ENCODE measurements around the gene PTGES3. TPM values are rescaled to one million over a fixed set of nuclear protein-coding genes. Genes with fewer than 3 reads are reported as not detected.
"Not testable (repeated sequence)": the region's sequence is repeated elsewhere in the genome, so short reads cannot be mapped to it uniquely, and the experiment has no call there.

The PTGES3 gene
- total RNA-seq, 1 experiment from 2014 or later: 184 TPM

DNA sequence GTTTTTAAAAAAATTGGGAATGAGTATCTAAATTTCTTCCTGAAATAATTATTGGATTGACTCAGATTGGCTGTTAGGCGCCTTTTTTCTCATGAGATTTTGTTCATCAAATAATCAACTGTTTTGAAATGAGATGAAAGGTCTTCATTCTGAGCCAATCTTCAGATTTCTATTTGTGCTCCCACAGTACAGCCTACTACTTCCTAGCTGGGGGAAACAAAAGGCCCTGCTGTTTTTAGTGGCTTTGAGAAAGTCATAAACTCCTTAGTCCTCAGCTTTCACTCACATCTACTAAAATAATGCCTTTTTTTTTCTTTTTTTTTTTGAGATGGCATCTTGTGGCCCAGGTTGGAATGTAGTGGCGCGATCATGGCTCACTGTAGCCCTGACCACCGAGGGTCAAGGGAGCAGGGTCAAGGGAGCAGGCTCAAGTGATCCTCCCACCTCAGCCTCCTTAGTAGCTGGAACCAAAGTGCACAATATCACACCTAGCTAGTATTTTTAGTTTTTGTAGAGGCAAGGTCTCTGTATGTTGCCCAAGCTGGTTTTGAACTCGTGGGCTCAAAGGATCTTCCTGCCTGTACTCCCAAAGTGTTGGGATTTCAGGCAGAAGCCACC, 21.8 kb upstream of the PTGES3 start:
- no peak for DNase-seq (ENCODE audit: low read depth)

DNA sequence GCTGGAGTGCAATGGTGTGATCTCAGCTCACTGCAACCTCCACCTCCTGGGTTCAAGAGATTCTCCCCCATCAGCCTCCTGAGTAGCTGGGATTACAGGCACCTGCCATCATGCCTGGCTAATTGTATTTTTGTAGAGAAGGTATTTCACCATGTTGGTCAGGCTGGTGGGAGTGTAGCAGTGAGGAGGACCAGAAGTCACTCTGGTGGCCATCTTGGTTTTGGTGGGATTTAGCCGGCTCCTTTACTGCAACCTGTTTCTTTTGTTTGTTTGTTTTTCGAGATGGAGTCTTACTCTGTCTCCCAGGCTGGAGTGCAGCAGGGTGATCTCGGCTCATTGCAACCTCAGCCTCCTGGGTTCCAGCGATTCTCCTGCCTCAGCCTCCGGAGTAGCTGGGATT, 16.4 kb upstream of the PTGES3 start:
- not testable (repeated sequence) for DNase-seq (ENCODE audit: low read depth)

DNA sequence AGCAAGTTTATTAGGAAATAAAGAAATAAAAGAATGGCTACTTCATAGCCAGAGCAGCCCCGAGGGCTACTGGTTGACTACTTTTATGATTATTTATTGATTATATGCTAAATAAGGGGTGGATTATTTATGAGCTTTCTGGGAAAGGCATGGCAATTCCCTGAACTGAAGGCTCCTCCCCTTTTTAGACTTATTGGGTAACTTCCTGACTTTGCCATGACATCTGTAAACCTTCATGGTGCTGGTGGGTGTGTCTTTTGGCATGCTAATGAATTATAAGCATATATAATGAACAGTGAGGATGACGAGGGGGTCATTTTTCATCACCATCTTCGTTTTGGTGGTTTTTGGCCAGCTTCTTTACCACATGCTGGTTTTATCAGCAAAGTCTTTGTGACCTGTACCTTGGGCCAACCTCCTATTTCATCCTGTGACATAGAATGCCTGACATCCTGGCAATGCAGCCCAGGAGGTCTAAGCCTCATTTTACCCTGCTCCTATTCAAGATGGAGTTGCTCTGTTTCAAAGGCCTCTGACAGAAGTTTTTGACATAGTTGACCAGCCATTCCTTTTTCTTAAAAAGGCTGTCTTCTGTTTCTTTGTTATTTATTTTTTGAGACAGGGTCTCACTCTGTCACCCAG, 11.1 kb upstream of the PTGES3 start:
- DNase-seq (ENCODE audit: low read depth): no peak

DNA sequence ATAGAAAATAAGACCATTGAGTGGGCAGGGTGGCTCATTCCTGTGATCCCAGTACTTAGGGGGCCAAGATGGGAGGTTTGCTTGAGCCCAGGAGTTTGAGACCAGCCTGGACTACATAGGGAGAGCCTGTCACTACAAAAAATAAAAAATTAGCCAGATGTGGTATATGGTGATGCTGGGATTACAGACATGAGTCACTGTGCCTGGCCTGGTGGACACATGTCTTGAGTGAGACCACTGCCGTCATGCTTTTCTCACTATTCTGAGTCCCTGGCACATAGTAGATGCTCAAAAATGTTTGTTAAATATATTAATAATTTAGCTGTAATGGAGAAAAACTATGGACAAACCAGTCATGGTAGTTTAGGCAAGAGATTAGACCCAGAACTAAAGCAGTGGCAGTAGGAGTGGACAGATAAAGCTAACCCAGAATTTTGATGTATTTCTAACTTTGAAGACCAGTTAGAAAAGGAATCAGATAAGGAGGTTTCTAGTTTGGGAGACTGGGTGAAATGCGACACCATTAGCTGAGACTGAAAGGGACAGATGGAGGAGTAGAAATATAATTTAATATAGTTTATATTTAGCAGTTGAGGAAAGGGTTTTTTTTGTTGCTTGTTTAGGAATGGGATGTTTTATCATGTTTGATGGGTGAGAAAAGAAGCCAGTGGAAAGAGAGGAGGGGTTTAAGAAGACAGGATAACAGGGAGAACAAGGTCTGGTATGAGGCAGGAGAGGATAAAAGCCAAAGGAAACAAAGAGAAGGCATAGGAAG, 7.4 kb upstream of the PTGES3 start:
- no peak for DNase-seq (ENCODE audit: low read depth)

DNA sequence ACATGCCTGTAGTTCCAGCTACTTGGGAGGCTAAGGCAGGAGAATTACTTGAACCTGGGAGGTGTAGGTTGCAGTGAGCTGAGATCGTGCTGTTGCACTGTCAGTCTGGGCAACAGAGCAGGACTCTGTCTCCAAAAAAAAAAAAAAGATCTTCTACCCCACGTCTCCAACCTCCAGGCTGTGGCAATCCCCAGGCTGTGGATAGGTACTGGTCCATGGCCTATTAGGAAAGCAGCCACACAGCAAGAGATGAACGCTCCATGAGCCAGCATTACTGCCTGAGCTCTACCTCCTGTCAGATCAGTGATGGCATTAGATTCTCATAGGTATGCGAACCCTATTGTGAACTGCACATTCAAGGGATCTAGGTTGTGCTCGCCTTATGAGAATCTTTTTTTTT, 6.1 kb upstream of the PTGES3 start:
- no peak for DNase-seq (ENCODE audit: low read depth)

DNA sequence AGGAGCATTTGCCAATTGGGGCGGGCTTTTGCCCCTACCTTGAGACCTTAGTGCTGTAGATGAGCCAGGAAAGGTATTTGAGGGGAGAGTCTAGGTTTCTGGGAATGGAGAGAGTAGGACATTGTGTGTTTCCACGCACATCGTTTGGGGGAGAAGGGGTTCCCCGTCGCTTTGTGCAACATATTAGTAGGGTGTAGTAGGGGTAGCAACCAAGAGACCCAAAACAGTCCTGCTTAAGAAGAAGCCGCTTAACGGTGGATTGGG, 694 bp upstream of the PTGES3 start:
- no peak for DNase-seq (ENCODE audit: low read depth)

DNA sequence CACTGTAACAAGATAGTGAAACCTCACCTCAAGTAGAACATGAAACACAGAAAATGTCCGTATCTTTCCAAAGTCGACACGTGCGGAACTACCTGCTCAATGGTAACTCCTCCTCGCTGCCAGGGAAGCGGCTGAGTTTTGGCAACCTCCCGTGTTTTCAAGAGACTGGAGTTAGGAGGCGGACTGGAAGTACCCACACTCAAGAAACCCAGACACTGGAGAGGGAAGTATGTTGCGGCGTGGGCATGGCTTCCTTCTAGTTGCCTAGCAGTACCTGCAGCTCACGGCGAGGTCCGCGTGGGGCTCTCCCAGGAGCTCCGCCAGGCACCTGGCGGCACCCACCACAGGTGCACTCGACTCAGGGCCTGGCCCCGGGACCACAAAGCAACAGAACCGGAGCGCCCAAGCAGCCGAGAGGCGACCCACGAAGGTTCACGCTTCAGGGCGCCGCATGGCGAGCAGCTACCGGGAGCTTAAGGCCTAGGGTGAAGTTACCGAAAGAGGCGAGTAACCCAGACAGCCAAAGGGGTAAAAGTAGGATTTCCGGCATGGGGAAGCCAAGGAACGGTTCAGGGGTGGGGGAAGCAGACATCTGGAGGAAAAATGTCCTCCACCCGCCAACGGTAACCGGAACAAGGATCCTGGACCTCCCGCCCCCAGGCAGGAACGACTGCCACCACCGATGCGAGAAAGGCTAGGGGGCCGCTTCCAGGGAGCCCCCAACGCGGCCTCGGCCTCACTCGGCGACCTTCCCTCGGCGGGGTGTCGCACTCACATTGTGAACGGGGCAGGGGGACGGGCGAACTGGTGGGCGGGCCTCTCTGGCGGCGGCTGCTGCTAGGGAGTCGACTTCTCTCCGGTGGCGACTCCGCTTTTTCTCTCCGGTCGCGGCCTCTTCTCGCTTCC, 608 bp downstream of the PTGES3 start:
- no peak for DNase-seq (ENCODE audit: low read depth)

DNA sequence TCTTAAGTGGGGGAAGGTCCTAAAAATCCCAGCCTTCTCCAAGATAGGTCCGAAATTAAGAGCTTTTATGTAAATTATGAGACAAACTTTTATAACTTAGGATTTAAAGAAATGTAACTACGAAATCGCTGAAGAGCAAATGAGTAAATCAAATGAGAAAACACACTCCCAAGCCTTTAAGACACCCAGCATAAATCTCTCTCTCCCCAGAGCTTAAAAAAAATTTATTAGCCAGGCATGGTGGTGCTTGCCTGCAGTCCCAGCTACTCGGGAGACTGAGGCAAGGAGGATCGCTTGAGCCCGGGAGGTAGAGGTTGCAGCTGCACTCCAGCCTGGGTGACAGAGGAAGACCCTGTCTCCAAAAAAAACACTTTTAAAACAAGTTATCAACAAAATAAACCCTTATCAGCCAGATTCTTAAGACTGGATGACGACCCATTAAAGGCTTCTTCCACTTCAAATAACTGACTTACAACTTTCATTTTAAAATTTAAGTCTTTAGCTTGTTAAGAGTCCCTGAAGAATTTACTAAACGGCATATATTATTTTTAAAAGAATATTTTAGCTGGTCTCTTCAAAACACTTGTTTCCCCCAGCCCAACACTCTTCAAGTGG, 3.2 kb downstream of the PTGES3 start:
- DNase-seq (ENCODE audit: low read depth): no peak

DNA sequence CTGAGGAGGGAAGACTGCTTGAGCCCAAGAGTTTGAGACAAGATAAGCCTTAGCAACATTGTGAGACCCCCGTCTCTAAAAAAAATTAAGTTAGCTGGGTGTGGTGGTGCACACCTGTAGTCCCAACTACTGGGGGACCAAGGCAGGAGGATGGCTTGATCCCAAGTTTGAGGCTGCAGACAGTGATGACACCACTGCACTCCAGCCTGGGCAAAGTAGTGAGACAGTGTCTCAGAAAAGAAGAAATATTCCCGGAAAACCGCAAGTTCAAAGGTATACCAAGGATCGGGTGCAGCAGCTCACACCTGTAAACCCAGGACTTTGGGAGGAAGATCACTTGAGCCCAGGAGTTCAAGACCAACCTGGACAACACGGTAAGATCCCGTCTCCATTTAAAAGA, 5.8 kb downstream of the PTGES3 start:
- no peak for DNase-seq (ENCODE audit: low read depth)

DNA sequence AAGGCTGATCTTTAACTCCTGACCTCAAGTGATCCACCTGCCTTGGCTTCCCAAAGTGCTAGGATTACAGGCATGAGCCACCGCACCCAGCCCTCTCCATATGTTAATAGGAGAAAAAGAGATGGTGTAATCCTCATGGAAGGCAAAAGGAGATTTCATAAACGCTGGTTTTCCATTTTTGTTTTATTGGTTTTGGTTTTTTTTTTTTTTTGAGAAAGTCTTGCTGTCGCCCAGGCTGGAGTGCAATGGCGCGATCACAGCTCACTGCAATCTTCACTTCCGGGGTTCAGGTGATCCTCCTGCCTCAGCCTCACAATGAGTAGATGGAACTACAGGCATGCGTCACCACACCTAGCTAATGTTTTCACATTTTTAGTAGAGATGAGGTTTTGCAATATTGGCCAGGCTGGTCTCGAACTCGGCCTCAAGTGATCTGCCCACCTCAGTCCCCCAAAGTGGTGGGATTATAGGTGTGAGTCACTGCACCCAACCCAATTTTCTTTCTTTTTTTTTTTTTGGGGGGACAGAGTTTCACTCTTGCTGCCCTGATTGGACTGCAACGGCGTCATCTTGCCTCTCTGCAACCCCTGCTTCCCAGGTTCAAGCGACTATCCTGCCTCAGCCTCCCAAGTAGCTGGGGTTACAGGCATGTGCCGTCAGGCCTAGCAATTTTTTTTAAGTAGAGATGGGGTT, 8.1 kb downstream of the PTGES3 start:
- no peak for DNase-seq (ENCODE audit: low read depth)

DNA sequence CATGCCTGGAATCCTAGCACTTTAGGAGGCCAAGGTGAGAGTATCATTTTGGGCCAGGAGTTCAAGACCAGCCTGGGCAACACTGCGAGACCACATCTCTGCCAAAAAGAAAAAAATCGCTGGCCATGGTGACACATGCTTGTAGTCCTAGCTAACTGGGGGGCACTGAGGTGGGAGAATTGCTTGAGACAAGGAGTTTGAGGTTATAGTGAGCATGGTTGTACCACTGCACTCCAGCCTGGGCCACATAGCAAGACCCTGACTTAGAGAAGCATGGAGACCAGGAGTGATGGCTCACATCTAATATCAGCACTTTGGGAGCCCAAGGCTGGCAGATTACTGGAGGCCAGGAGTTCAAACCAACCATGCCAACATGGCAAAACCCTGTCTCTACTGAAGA, 9.2 kb downstream of the PTGES3 start:
- DNase-seq (ENCODE audit: low read depth): no peak

DNA sequence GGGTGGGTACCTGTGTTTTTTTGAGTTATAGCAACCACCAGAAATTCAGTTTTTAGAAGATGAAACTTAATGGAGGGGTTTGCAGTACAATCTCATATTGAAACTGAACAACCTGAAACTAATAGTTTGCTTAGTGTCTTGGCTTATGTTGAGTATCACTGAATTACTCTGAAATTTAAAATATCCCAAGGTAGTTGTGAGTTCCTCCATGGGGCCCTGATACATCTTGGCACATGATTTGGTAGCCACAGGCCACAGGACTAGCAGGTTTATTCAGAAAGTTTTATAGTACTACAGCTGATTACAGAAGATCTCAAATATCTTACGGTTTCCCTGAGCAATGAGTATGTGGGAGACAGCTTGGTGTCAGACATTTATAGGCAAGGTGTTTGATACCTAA, 10.4 kb downstream of the PTGES3 start:
- DNase-seq (ENCODE audit: low read depth): no peak

DNA sequence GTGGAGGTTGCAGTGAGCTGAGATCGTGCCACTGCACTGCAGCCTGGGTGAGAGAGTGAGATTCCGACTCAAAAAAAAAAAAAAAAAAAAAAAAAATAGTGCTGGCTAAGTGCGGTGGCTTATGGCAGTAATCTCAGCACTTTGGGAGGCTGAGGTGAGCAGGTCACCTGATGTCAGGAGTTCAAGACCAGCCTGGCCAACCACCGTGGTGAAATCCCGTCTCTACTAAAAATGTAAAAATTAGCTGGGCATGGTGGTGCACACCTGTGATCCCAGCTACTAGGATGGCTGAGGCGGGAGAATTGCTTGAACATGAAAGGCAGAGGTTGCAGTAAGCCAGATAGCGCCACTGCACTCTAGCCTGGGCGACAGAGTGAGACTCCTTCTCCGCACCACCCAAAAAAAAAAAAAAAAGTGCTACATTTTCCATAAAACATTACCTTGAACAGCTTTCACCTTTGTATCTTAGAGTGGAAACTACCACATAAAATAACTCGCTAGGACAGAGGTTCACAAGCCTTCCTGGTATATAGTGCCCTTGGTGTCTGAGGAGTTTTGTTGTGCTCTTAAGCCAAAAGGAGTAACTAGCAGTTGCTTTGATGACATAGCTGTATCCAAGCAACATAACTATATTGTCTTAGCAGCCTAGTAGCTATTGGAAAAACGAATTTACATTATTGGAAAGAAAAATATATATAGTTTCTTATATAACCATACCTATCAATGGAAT, 11.1 kb downstream of the PTGES3 start:
- DNase-seq (ENCODE audit: low read depth): no peak

DNA sequence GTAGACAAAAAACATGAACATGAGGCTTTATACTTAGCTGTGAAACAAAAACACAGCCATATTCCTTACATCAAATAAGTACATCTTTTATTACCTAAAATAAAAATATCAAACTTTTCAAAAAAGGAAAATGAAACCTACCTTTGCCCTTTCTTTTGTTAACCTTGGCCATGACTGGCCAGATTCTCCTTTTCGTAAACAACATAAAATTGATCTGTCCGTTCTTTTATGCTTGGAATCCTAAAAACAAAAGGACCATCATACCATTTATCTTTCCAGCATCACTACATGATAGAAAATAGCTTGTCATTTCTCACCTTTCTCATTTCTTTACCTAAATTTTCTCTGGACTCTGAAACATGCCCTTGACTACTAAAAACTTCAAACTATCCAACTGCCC, 16.5 kb downstream of the PTGES3 start:
- no peak for DNase-seq (ENCODE audit: low read depth)

DNA sequence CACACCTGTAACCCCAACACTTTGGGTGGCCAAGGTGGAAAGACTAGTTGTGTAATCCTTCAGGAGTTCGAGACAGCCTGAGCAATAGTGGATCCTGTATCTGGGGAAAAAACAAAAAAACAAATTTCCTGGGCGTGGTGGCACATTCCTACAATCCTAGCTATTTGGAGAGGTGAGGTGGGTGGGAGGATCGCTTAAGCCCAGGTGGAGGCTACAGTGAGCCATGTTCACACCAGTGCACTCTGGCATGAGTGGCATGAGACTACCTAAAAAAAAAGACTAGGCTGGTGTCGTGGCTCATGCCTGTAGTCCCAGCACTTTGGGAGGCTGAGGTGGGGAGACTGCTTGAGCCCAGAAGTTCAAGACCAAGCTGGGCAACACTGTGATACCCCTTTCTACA, 17.2 kb downstream of the PTGES3 start:
- DNase-seq (ENCODE audit: low read depth): no peak

DNA sequence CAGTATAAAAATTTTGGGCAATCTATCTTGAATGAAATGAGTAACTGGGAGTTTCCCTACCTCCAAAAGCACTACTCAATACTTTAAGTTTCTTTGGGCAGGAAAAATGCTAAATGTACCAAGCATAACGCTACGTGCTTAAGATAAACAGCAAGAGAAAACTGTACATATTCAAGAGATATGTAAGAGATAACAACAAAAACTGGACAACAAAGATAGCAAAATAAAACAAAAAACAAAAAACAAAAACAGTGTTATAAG, 20.0 kb downstream of the PTGES3 start:
- DNase-seq (ENCODE audit: low read depth): no peak

DNA sequence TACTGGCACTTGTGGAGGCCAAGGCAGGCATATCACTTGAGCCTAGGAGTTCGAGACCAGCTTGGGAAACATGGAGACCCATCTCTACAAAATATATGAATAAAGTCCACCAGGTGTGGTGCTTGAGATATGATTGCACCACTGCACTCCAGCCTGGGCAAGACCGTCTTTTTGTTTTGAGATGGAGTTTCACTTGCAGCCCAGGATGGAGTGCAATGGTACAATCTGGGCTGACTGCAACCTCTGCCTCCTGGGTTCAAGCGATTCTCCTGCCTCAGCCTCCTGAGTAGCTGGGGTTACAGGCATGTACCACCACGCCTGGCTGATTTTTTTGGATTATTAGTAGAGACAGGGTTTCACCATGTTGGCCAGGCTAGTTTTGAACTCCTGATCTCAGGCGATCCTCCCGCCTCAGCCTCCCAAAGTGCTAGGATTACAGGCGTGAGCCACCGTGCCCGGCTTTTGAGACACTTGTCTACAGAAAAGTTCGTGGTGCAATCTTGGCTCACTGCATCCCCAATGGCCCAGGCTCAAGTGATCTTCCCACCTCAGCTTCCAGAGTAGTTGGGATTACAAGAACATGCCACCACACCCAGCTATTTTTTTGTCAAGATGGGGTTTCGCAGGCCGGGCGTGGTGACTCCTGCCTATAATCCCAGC, 26.0 kb downstream of the PTGES3 start:
- no peak for DNase-seq (ENCODE audit: low read depth)

DNA sequence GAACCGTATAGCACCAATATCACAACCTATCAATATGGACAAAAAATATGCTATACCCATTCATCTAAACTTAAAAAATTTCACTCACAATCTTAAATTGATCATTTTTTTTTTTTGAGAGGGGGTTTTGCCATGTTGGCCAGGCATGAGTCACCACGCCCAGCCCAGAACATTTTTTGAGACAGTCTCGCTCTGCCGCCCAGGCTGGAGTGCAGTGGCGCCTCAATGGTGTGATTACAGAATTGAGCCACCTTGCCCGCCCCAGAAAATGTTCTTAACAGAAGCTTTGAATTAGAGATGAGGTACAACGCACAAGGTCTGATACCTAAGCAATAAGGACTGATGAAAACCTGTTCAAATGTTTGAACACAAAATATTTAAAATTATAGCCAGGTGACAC, 26.5 kb downstream of the PTGES3 start:
- DNase-seq (ENCODE audit: low read depth): no peak

DNA sequence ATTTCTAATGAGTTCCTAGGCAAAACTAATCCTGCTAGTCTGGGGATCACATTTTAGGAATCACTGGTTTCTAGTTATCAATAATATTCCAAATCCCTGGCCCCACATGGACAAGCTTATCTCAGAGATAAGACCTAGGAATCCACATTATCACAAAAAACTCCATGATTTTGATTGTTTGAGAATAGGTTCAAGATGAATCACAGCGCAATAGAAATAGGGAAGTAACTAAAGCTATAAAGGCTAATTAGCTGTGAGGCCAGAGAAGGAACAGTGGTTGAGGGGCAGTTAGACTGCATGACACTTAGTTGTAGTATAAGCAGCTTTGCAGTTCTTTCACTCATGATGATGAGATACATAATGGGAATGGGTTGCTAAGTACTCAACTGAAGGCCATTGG, 29.2 kb downstream of the PTGES3 start:
- DNase-seq (ENCODE audit: low read depth): no peak
